ENCODE results near the gene LRRC36. TPM values are rescaled to one million over a fixed set of nuclear protein-coding genes. Genes with fewer than 3 reads are reported as not detected.

Gene LRRC36
- total RNA-seq, 1 donor from 2014 or later, result not detected

GRCh38 chr16:67282447-67282805 is 44.2 kb upstream of the LRRC36 start:
- no peak overlapping the region for H3K4me3 ChIP-seq (ENCODE audit: low read length in 3 of 3)
- H3K36me3 ChIP-seq (ENCODE audit: control insufficient read depth in 3 of 3, insufficient read depth in 3 of 3, low read length in 3 of 3), result no peaks in the 10 kb centered on the region
- H3K27me3 ChIP-seq (ENCODE audit: control insufficient read depth in 3 of 3, insufficient read depth in 3 of 3, low read length in 3 of 3), result no peaks in the 10 kb centered on the region
- H3K9me3 ChIP-seq (ENCODE audit: control insufficient read depth in 3 of 3, low read length in 3 of 3), result no peaks in the 10 kb centered on the region
- no peak overlapping the region for H3K27ac ChIP-seq (ENCODE audit: low read depth, low read length)
- no peak overlapping the region for H3K9ac ChIP-seq (ENCODE audit: low read depth in 1 of 3, low read length in 3 of 3)
- peaks cover 0 to 19% (median 14%) of the 10 kb centered on the region in 3 donors for H3K4me1 ChIP-seq (ENCODE audit: control insufficient read depth in 3 of 3, insufficient read depth in 3 of 3, low read length in 3 of 3)

- Histone ChIP-seq H3K9me3 (ENCODE audit: control insufficient read depth in 3 of 3, low read length in 3 of 3) (no peaks in the 10 kb centered on the region), H3K9ac (ENCODE audit: low read depth in 1 of 3, low read length in 3 of 3) (no peak overlapping the region), H3K36me3 (ENCODE audit: control insufficient read depth in 3 of 3, insufficient read depth in 3 of 3, low read length in 3 of 3) (no peaks in the 10 kb centered on the region), H3K27ac (ENCODE audit: low read depth, low read length) (no peak overlapping the region), H3K27me3 (ENCODE audit: control insufficient read depth in 3 of 3, insufficient read depth in 3 of 3, low read length in 3 of 3) (no peaks in the 10 kb centered on the region), H3K4me1 (ENCODE audit: control insufficient read depth in 3 of 3, insufficient read depth in 3 of 3, low read length in 3 of 3) (peaks cover 0 to 12% (median 11%) of the 10 kb centered on the region in 3 donors), H3K4me3 (ENCODE audit: low read length in 3 of 3) (no peak overlapping the region)
Measured at GRCh38 chr16:67283039-67283825, 43.4 kb upstream of the LRRC36 start.

- H3K4me3 ChIP-seq (ENCODE audit: low read length in 3 of 3), result no peak overlapping the region
- H3K36me3 ChIP-seq (ENCODE audit: control insufficient read depth in 3 of 3, insufficient read depth in 3 of 3, low read length in 3 of 3), result no peaks in the 10 kb centered on the region
- no peaks in the 10 kb centered on the region for H3K9me3 ChIP-seq (ENCODE audit: control insufficient read depth in 3 of 3, low read length in 3 of 3)
- H3K4me1 ChIP-seq (ENCODE audit: control insufficient read depth in 3 of 3, insufficient read depth in 3 of 3, low read length in 3 of 3), result peaks cover 0 to 7% (median 5%) of the 10 kb centered on the region in 3 donors
- no peak overlapping the region for H3K27ac ChIP-seq (ENCODE audit: low read depth, low read length)
- H3K9ac ChIP-seq (ENCODE audit: low read depth in 1 of 3, low read length in 3 of 3), result peak overlapping the region in 1 of 3 donors; percentile 45
- H3K27me3 ChIP-seq (ENCODE audit: control insufficient read depth in 3 of 3, insufficient read depth in 3 of 3, low read length in 3 of 3), result no peaks in the 10 kb centered on the region
Measured at GRCh38 chr16:67283826-67284555, 42.6 kb upstream of the LRRC36 start.

- peak overlapping the region in 1 of 3 donors; percentile 45 for H3K9ac ChIP-seq (ENCODE audit: low read depth in 1 of 3, low read length in 3 of 3)
- no peak overlapping the region for H3K27ac ChIP-seq (ENCODE audit: low read depth, low read length)
- no peaks in the 10 kb centered on the region for H3K9me3 ChIP-seq (ENCODE audit: control insufficient read depth in 3 of 3, low read length in 3 of 3)
- no peaks in the 10 kb centered on the region for H3K27me3 ChIP-seq (ENCODE audit: control insufficient read depth in 3 of 3, insufficient read depth in 3 of 3, low read length in 3 of 3)
- H3K4me3 ChIP-seq (ENCODE audit: low read length in 3 of 3), result no peak overlapping the region
- H3K4me1 ChIP-seq (ENCODE audit: control insufficient read depth in 3 of 3, insufficient read depth in 3 of 3, low read length in 3 of 3), result peaks cover 0 to 5% (median 3%) of the 10 kb centered on the region in 3 donors
- no peaks in the 10 kb centered on the region for H3K36me3 ChIP-seq (ENCODE audit: control insufficient read depth in 3 of 3, insufficient read depth in 3 of 3, low read length in 3 of 3)
Measured at GRCh38 chr16:67284699-67285646, 41.6 kb upstream of the LRRC36 start.

GRCh38 chr16:67286441-67287235 is 40.0 kb upstream of the LRRC36 start:
- H3K36me3 ChIP-seq (ENCODE audit: control insufficient read depth in 3 of 3, insufficient read depth in 3 of 3, low read length in 3 of 3), result no peaks in the 10 kb centered on the region
- H3K4me3 ChIP-seq (ENCODE audit: low read length in 3 of 3), result no peak overlapping the region
- no peaks in the 10 kb centered on the region for H3K9me3 ChIP-seq (ENCODE audit: control insufficient read depth in 3 of 3, low read length in 3 of 3)
- no peak overlapping the region for H3K9ac ChIP-seq (ENCODE audit: low read depth in 1 of 3, low read length in 3 of 3)
- no peak overlapping the region for H3K27ac ChIP-seq (ENCODE audit: low read depth, low read length)
- H3K27me3 ChIP-seq (ENCODE audit: control insufficient read depth in 3 of 3, insufficient read depth in 3 of 3, low read length in 3 of 3), result no peaks in the 10 kb centered on the region
- peaks cover 0 to 5% (median 3%) of the 10 kb centered on the region in 3 donors for H3K4me1 ChIP-seq (ENCODE audit: control insufficient read depth in 3 of 3, insufficient read depth in 3 of 3, low read length in 3 of 3)

GRCh38 chr16:67287960-67288359 is 38.7 kb upstream of the LRRC36 start:
- Histone ChIP-seq H3K36me3 (ENCODE audit: control insufficient read depth in 3 of 3, insufficient read depth in 3 of 3, low read length in 3 of 3) (no peaks in the 10 kb centered on the region), H3K27ac (ENCODE audit: low read depth, low read length) (no peak overlapping the region), H3K4me1 (ENCODE audit: control insufficient read depth in 3 of 3, insufficient read depth in 3 of 3, low read length in 3 of 3) (peaks cover 0 to 5% (median 3%) of the 10 kb centered on the region in 3 donors), H3K4me3 (ENCODE audit: low read length in 3 of 3) (no peak overlapping the region), H3K9ac (ENCODE audit: low read depth in 1 of 3, low read length in 3 of 3) (no peak overlapping the region), H3K27me3 (ENCODE audit: control insufficient read depth in 3 of 3, insufficient read depth in 3 of 3, low read length in 3 of 3) (no peaks in the 10 kb centered on the region), H3K9me3 (ENCODE audit: control insufficient read depth in 3 of 3, low read length in 3 of 3) (no peaks in the 10 kb centered on the region)

GRCh38 chr16:67291461-67291860 is 35.2 kb upstream of the LRRC36 start:
- H3K36me3 ChIP-seq (ENCODE audit: control insufficient read depth in 3 of 3, insufficient read depth in 3 of 3, low read length in 3 of 3), result no peaks in the 10 kb centered on the region
- H3K9me3 ChIP-seq (ENCODE audit: control insufficient read depth in 3 of 3, low read length in 3 of 3), result no peaks in the 10 kb centered on the region
- no peak overlapping the region for H3K4me3 ChIP-seq (ENCODE audit: low read length in 3 of 3)
- H3K27ac ChIP-seq (ENCODE audit: low read depth, low read length), result no peak overlapping the region
- H3K4me1 ChIP-seq (ENCODE audit: control insufficient read depth in 3 of 3, insufficient read depth in 3 of 3, low read length in 3 of 3), result no peaks in the 10 kb centered on the region
- H3K27me3 ChIP-seq (ENCODE audit: control insufficient read depth in 3 of 3, insufficient read depth in 3 of 3, low read length in 3 of 3), result peaks cover 0 to 9% (median 0%) of the 10 kb centered on the region in 3 donors
- no peak overlapping the region for H3K9ac ChIP-seq (ENCODE audit: low read depth in 1 of 3, low read length in 3 of 3)

GRCh38 chr16:67294171-67294757 is 32.4 kb upstream of the LRRC36 start:
- Histone ChIP-seq H3K9ac (ENCODE audit: low read depth in 1 of 3, low read length in 3 of 3) (no peak overlapping the region), H3K36me3 (ENCODE audit: control insufficient read depth in 3 of 3, insufficient read depth in 3 of 3, low read length in 3 of 3) (no peaks in the 10 kb centered on the region), H3K4me3 (ENCODE audit: low read length in 3 of 3) (no peak overlapping the region), H3K9me3 (ENCODE audit: control insufficient read depth in 3 of 3, low read length in 3 of 3) (no peaks in the 10 kb centered on the region), H3K27me3 (ENCODE audit: control insufficient read depth in 3 of 3, insufficient read depth in 3 of 3, low read length in 3 of 3) (peaks cover 0 to 9% (median 0%) of the 10 kb centered on the region in 3 donors), H3K4me1 (ENCODE audit: control insufficient read depth in 3 of 3, insufficient read depth in 3 of 3, low read length in 3 of 3) (no peaks in the 10 kb centered on the region), H3K27ac (ENCODE audit: low read depth, low read length) (no peak overlapping the region)

- Histone ChIP-seq H3K9me3 (ENCODE audit: control insufficient read depth in 3 of 3, low read length in 3 of 3) (no peaks in the 10 kb centered on the region), H3K4me1 (ENCODE audit: control insufficient read depth in 3 of 3, insufficient read depth in 3 of 3, low read length in 3 of 3) (no peaks in the 10 kb centered on the region), H3K27me3 (ENCODE audit: control insufficient read depth in 3 of 3, insufficient read depth in 3 of 3, low read length in 3 of 3) (peaks cover 0 to 9% (median 0%) of the 10 kb centered on the region in 3 donors), H3K9ac (ENCODE audit: low read depth in 1 of 3, low read length in 3 of 3) (no peak overlapping the region), H3K4me3 (ENCODE audit: low read length in 3 of 3) (no peak overlapping the region), H3K27ac (ENCODE audit: low read depth, low read length) (no peak overlapping the region), H3K36me3 (ENCODE audit: control insufficient read depth in 3 of 3, insufficient read depth in 3 of 3, low read length in 3 of 3) (no peaks in the 10 kb centered on the region)
Measured at GRCh38 chr16:67294938-67295361, 31.7 kb upstream of the LRRC36 start.

Data from skeletal muscle tissue (tissue), 4 donors.